GM23338 (cell line): ENCODE results near the gene MICAL2. TPM values are rescaled to one million over a fixed set of nuclear protein-coding genes. Genes with fewer than 3 reads are reported as not detected.

ENCODE experiments used
- ATAC-seq: fragments of 200-7000 bp; cut with Tn5 transposase; 3 replicates; pipeline ENCODE4 v1.9.1; 2020
- DNase-seq: peaks from one replicate; pipeline ENCODE4 v3.0.0-alpha.2; 2015; ENCODE audit warnings: low spot score
- H2AFZ ChIP-seq: fragments of 200-600 bp; sonication (generic); 2 replicates; pipeline ENCODE4 v1.8.0; 2016; ENCODE audit warnings: antibody characterized with exemption, mild to moderate bottlenecking, moderate library complexity
- H3F3A ChIP-seq: fragments of 200-600 bp; sonication (generic); replicated peaks from 2 replicates; pipeline ENCODE4 v1.8.0; 2017; ENCODE audit warnings: antibody characterized with exemption, mixed run types, low read depth
- H3K27ac ChIP-seq: fragments of 200-600 bp; sonication (generic); 2 replicates; pipeline ENCODE4 v1.6.1; 2016; ENCODE audit warnings: low read depth
- H3K27me3 ChIP-seq: fragments of 200-600 bp; sonication (generic); 2 replicates; pipeline ENCODE4 v1.8.0; 2016; ENCODE audit warnings: mild to moderate bottlenecking, mixed run types, moderate library complexity; ENCODE audit not compliant: insufficient read depth
- H3K36me3 ChIP-seq: fragments of 200-600 bp; sonication (generic); 2 replicates; pipeline ENCODE4 v1.8.0; 2016; ENCODE audit warnings: mild to moderate bottlenecking; ENCODE audit not compliant: insufficient read depth
- H3K4me1 ChIP-seq: fragments of 200-600 bp; sonication (generic); 2 replicates; pipeline ENCODE4 v1.8.0; 2016; ENCODE audit warnings: mild to moderate bottlenecking, moderate library complexity; ENCODE audit not compliant: insufficient read depth
- H3K4me2 ChIP-seq: fragments of 200-600 bp; sonication (generic); 2 replicates; pipeline ENCODE4 v1.7.1; 2017; ENCODE audit warnings: mixed run types
- H3K4me3 ChIP-seq: fragments of 200-600 bp; sonication (generic); 2 replicates; pipeline ENCODE4 v1.6.1; 2016; ENCODE audit warnings: mixed run types
- H3K79me2 ChIP-seq: fragments of 200-600 bp; sonication (generic); replicated peaks from 2 replicates; pipeline ENCODE4 v1.8.0; 2017; ENCODE audit warnings: mild to moderate bottlenecking; ENCODE audit not compliant: insufficient read depth
- H3K9me2 ChIP-seq: fragments of 200-600 bp; sonication (generic); 2 replicates; pipeline ENCODE4 v1.8.0; 2017; ENCODE audit not compliant: insufficient read depth
- H4K20me1 ChIP-seq: fragments of 200-600 bp; sonication (generic); replicated peaks from 2 replicates; pipeline ENCODE4 v1.8.0; 2017; ENCODE audit warnings: mild to moderate bottlenecking; ENCODE audit not compliant: insufficient read depth
- H3K27ac Mint-ChIP-seq: 2 replicates; pipeline ENCODE4 v1.8.0; 2020; ENCODE audit warnings: inconsistent platforms, mild to moderate bottlenecking, moderate library complexity, mixed read lengths
- H3K27me3 Mint-ChIP-seq: 3 replicates; pipeline ENCODE4 v1.8.0; 2022; ENCODE audit warnings: low read depth, mild to moderate bottlenecking, moderate library complexity, mixed read lengths, inconsistent platforms; ENCODE audit not compliant: insufficient read depth, poor library complexity
- H3K36me3 Mint-ChIP-seq: 3 replicates; pipeline ENCODE4 v1.8.0; 2021; ENCODE audit warnings: low read depth, mild to moderate bottlenecking, inconsistent platforms, moderate library complexity, mixed read lengths
- H3K4me1 Mint-ChIP-seq: 3 replicates; pipeline ENCODE4 v1.8.0; 2020; ENCODE audit warnings: mild to moderate bottlenecking, inconsistent platforms, mixed read lengths
- H3K4me3 Mint-ChIP-seq: 3 replicates; pipeline ENCODE4 v1.8.0; 2021; ENCODE audit warnings: moderate library complexity, mild to moderate bottlenecking, inconsistent platforms, mixed read lengths
- H3K9me3 Mint-ChIP-seq: 3 replicates; pipeline ENCODE4 v1.8.0; 2020; ENCODE audit warnings: moderate library complexity, mild to moderate bottlenecking, inconsistent platforms, mixed read lengths
- CREB1 ChIP-seq: fragments of 250-450 bp; sonication (Bioruptor Pico); IDR thresholded peaks from 2 replicates; pipeline ENCODE4 v1.5.0; 2020; ENCODE audit warnings: low read depth, mild to moderate bottlenecking, moderate library complexity
- CTCF ChIP-seq, 2 experiments: fragments of 200-600 bp in 1 of 2; sonication (generic) in 1 of 2; conservative IDR thresholded peaks; 2 replicates each; pipeline versions ENCODE4 v1.5.1 to v1.6.1; 2016 to 2017; ENCODE audit warnings: antibody characterized with exemption in 2 of 2, low read depth in 2 of 2, mild to moderate bottlenecking in 2 of 2, moderate library complexity in 1 of 2
- ETS1 ChIP-seq: IDR thresholded peaks from 2 replicates; pipeline ENCODE4 v1.6.1; 2016; ENCODE audit warnings: antibody characterized with exemption
- EZH2 ChIP-seq: fragments of 200-600 bp; sonication (generic); IDR thresholded peaks from one replicate; pipeline ENCODE4 v1.8.0; 2017; ENCODE audit warnings: antibody characterized with exemption, mild to moderate bottlenecking, low read depth; ENCODE audit not compliant: unreplicated experiment
- EZH2phosphoT487 ChIP-seq: fragments of 200-600 bp; sonication (generic); IDR thresholded peaks from one replicate; pipeline ENCODE4 v1.8.1; 2018; ENCODE audit warnings: antibody characterized with exemption; ENCODE audit not compliant: unreplicated experiment
- JUNB ChIP-seq: IDR thresholded peaks from one replicate; pipeline ENCODE4 v1.6.1; 2016; ENCODE audit warnings: antibody characterized with exemption; ENCODE audit not compliant: unreplicated experiment
- NANOG ChIP-seq: IDR thresholded peaks from 2 replicates; pipeline ENCODE4 v1.6.1; 2016; ENCODE audit warnings: antibody characterized with exemption, borderline replicate concordance
- POLR2AphosphoS5 ChIP-seq: IDR thresholded peaks from 2 replicates; pipeline ENCODE4 v1.6.1; 2016; ENCODE audit warnings: antibody characterized with exemption, low read depth
- STAT1 ChIP-seq: IDR thresholded peaks from one replicate; pipeline ENCODE4 v1.6.1; 2016; ENCODE audit warnings: antibody characterized with exemption; ENCODE audit not compliant: unreplicated experiment
- ZNF114 ChIP-seq: fragments of 250-450 bp; sonication (Bioruptor Pico); IDR thresholded peaks from 2 replicates; pipeline ENCODE4 v1.5.0; 2020; ENCODE audit warnings: mild to moderate bottlenecking, moderate library complexity
- ZNF331 ChIP-seq: fragments of 250-450 bp; sonication (Bioruptor Pico); IDR thresholded peaks from 2 replicates; pipeline ENCODE4 v1.5.0; 2020; ENCODE audit warnings: low read depth, mild to moderate bottlenecking, moderate library complexity
- ZNF462 ChIP-seq: fragments of 250-450 bp; sonication (Bioruptor Pico); IDR thresholded peaks from 2 replicates; pipeline ENCODE4 v1.5.0; 2020; ENCODE audit warnings: mild to moderate bottlenecking, moderate library complexity
- polyA plus RNA-seq: library from polyadenylated mRNA; unstranded; fragments of >200 nt; fragmentation: Nextera tagmentation; extraction: Ambion mirVana; gene quantifications from 2 replicates; pipeline ENCODE4 v1.2.1, GENCODE V29; 2016
- total RNA-seq: library from RNA; depleted of rRNA; stranded (reverse); fragments of >200 nt; shearing (Covaris generic); gene quantifications from 2 replicates; pipeline ENCODE4 v1.2.3, GENCODE V29; 2014
- TF ChIP-seq, protein P1 (sequence below): IDR thresholded peaks from one replicate; pipeline ENCODE4 v1.6.1; 2018; ENCODE audit warnings: antibody characterized with exemption; ENCODE audit not compliant: unreplicated experiment

The MICAL2 gene
- total and polyA plus RNA-seq, 2 experiments from 2014 or later, result 0.66 to 1.4 TPM

GRCh38 chr11:12202661-12203310 lies 92.4 kb downstream of the MICAL2 start:
- Histone ChIP-seq H3K27me3 (no peaks in the 10 kb centered on the region), H2AFZ (no peak overlapping the region), H3K27ac (no peak overlapping the region), H3K4me3 (no peak overlapping the region), H3K36me3 (no peaks in the 10 kb centered on the region), H3K4me2 (no peak overlapping the region), H4K20me1 (no peaks in the 10 kb centered on the region), H3K9me2 (no peaks in the 10 kb centered on the region), H3K79me2 (no peaks in the 10 kb centered on the region), H3F3A (no peaks in the 10 kb centered on the region), H3K4me1 (no peaks in the 10 kb centered on the region)
- DNase-seq (no peak), ATAC-seq (no peak)
- H3K27me3 Mint-ChIP-seq, result peaks cover 2% of the 10 kb centered on the region
- no peak overlapping the region for H3K4me3 Mint-ChIP-seq
- no peaks in the 10 kb centered on the region for H3K9me3 Mint-ChIP-seq
- no peaks in the 10 kb centered on the region for H3K4me1 Mint-ChIP-seq
- no peaks in the 10 kb centered on the region for H3K36me3 Mint-ChIP-seq
- H3K27ac Mint-ChIP-seq, result no peak overlapping the region
- TF ChIP-seq, protein P1, sequence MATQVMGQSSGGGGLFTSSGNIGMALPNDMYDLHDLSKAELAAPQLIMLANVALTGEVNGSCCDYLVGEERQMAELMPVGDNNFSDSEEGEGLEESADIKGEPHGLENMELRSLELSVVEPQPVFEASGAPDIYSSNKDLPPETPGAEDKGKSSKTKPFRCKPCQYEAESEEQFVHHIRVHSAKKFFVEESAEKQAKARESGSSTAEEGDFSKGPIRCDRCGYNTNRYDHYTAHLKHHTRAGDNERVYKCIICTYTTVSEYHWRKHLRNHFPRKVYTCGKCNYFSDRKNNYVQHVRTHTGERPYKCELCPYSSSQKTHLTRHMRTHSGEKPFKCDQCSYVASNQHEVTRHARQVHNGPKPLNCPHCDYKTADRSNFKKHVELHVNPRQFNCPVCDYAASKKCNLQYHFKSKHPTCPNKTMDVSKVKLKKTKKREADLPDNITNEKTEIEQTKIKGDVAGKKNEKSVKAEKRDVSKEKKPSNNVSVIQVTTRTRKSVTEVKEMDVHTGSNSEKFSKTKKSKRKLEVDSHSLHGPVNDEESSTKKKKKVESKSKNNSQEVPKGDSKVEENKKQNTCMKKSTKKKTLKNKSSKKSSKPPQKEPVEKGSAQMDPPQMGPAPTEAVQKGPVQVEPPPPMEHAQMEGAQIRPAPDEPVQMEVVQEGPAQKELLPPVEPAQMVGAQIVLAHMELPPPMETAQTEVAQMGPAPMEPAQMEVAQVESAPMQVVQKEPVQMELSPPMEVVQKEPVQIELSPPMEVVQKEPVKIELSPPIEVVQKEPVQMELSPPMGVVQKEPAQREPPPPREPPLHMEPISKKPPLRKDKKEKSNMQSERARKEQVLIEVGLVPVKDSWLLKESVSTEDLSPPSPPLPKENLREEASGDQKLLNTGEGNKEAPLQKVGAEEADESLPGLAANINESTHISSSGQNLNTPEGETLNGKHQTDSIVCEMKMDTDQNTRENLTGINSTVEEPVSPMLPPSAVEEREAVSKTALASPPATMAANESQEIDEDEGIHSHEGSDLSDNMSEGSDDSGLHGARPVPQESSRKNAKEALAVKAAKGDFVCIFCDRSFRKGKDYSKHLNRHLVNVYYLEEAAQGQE, result no peak
- TF ChIP-seq CREB1 (no peak), ETS1 (no peak), CTCF (conservative IDR thresholded peaks at IDR 0.05; ENCODE audit: low read depth in 2 of 2) (no peak), ZNF114 (CRISPR knock-in tag) (no peak), STAT1 (no peak), NANOG (no peak), ZNF331 (CRISPR knock-in tag) (no peak), POLR2AphosphoS5 (no peak), EZH2phosphoT487 (no peak), EZH2 (no peak), ZNF462 (CRISPR knock-in tag) (no peak), JUNB (no peak)
